ENCODE measurements around the gene OXSM. TPM values are rescaled to one million over a fixed set of nuclear protein-coding genes. Genes with fewer than 3 reads are reported as not detected.
A peak's percentile ranks its signal among the peaks of the same experiment; 100 is the strongest.

OXSM gene
- 20.2 and 23.2 TPM in 2 replicates for total RNA-seq (2014; rRNA removed; shearing (Covaris generic); ENCODE audit: low replicate concordance)

DNA sequence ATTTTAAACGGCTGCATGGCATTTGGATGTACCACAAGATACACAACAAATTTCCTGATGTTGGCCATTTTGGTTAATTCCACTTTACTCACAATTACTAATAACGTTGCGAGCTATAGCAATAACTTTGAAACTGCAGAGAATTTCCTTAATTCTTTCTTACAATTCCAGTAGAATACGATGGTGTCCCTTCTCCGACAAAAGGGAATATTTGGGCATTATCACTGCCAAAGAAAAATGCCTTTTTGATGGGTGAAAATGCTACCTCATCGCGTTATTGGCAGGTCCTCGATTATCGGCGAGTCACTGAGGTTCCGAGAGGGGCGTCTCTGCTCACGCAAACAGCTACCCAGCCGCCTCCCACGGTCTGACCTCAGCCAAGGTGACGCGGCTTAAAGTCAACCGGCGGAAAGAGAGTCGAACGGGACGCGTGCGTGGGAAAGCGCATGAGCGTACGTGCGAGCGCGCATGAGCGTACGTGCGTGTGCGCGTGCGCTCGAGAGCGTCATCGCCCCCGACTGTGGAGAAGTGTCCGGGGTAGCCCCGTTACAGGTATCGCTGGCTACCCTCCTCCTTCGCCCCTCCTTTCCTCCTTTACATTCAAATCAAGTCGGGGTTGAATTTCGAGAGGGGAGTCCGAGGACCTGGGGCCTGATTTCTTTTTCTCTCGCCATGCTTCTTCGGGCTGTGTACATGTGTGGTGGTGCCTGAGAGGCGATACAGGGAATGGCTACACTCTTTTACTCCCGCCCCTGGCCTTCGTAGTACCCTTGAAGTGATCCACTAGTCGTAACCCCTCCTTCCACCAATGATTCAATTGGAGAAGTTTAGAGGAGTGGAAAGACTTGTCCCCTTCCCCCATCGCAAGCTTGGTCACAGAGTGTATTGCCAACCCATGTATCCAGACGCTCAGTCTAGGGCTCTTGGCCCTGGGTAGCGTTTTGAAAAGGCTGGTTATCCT, at the start of gene OXSM:
Gene OXSM, plus strand, starts transcription at position 495 of the 961 bp plus-strand sequence. CDS start 931 bp downstream, outside the sequence.
- no peaks in the 10 kb centered on the region for H3K9me3 ChIP-seq
- H3K36me3 ChIP-seq = no peaks in the 10 kb centered on the region
- peak; percentile 87 for DNase-seq
- H3K27me3 ChIP-seq = no peaks in the 10 kb centered on the region
- H3K4me3 ChIP-seq = peak within 1 kb of the TSS; percentile 74

DNA sequence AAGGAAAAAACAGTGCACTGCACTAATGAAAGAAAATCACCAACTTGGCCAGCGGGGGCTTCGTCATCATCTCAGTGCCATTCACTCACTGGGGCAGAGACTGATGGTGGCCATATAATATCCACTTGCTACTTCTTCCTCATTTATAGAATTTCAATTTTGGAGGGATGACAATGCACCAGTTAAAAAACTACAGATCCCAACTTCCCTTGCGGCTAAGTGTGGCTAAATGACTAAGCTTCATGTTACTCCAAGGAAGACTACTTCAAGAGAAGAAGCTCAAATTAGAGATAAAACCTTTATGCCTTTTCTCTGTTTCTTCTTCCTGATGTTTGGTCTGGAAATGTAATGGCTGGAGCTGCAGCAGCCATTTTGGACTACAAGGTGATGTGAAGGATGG, 45.4 kb upstream of the OXSM start:
- no peak for DNase-seq
- Histone ChIP-seq H3K27me3 (no peaks in the 10 kb centered on the region), H3K4me3 (no peak overlapping the region), H3K36me3 (no peaks in the 10 kb centered on the region), H3K9me3 (no peaks in the 10 kb centered on the region)

DNA sequence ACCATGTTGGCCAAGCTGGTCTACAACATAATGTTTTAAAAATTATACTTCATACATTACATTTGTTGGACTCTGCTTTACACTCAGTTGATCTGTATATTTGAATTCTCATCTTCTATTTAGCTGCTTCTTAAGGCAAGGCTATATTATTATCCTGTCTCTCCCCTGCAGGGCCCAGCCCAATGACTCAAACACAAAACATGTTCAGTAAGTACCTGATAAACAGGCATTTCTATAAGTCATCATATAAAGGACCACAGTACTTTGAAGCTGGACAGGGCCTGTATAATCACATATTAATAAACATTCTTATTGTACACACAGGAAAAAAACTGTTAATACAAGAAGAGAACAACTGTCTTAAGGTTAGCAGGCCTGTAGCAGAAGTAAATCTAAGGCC, 42.9 kb upstream of the OXSM start:
- H3K36me3 ChIP-seq = peaks cover 3% of the 10 kb centered on the region; the same call in 1 of the 2 replicates
- H3K9me3 ChIP-seq = no peaks in the 10 kb centered on the region
- H3K27me3 ChIP-seq = no peaks in the 10 kb centered on the region
- H3K4me3 ChIP-seq = no peak overlapping the region
- no peak for DNase-seq

DNA sequence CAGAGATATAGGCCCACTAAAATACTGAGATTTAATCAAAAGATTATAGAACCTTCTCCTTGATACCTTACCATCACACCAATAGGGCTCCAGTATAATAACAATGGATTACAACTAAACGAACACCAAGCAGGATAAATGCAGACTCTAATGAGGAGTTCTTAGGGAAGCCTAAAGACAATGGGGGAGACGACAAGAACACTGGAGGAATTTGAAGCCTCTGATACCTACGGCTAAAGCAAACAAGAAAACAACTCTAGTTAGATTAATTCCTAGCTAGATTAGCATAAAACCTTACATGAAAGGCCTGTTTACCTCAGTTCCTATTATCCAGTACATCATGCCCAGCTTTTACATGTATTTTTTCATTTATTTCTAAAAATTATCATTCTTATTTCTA, 41.7 kb upstream of the OXSM start:
- H3K36me3 ChIP-seq = peaks cover 3% of the 10 kb centered on the region; the same call in 1 of the 2 replicates

DNA sequence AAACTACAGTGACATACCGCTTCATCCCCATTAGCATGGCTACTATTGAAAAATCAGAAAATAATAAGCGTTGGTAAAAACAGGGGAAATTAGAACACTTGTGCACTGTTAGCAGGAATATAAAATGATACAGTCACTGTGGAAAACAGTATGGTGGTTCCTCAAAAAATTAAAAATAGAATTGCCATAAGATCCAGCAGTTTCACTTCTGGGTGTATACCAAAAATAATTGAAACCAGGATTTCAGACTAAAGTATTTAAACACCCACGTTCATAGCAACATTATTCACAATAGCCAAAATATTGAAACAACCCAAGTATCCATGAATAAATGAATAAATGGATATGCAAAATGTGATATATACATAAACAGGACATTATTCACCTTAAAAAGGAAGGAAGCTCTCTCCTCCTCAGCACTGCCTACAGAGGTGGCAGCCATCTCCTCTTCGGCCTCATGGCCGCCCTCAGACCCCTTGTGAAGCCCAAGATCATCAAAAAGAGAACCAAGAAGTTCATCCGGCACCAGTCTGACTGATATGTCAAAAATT, 40.8 kb upstream of the OXSM start:
- Histone ChIP-seq H3K27me3 (no peaks in the 10 kb centered on the region), H3K36me3 (peaks cover 3% of the 10 kb centered on the region), H3K9me3 (no peaks in the 10 kb centered on the region), H3K4me3 (no peak overlapping the region)
- no peak for DNase-seq

More for the DNA sequence above, 41.7 kb upstream of the OXSM start:
- Histone ChIP-seq H3K4me3 (no peak overlapping the region), H3K9me3 (no peaks in the 10 kb centered on the region), H3K27me3 (no peaks in the 10 kb centered on the region)
- no peak for DNase-seq

DNA sequence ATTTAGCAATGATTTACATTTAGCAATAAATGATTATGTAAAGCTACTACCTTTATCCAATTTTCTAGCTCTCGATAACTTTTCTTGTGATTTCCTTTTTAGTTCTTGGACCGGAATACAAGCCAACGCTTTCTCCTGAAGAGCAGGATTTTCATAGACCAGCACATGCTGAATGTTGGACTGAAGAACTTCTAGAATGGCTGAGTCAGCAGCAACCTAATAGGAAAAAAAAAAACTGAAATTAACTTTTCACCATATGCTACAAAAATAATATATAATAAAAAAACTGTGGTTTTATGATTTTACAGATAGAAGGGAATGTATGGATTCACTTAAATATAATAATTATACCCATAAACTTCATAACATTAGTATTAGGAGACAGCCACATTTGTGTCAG, 38.8 kb upstream of the OXSM start:
- Histone ChIP-seq H3K9me3 (no peaks in the 10 kb centered on the region), H3K4me3 (no peak overlapping the region), H3K27me3 (no peaks in the 10 kb centered on the region), H3K36me3 (peaks cover 3% of the 10 kb centered on the region)
- DNase-seq = no peak

DNA sequence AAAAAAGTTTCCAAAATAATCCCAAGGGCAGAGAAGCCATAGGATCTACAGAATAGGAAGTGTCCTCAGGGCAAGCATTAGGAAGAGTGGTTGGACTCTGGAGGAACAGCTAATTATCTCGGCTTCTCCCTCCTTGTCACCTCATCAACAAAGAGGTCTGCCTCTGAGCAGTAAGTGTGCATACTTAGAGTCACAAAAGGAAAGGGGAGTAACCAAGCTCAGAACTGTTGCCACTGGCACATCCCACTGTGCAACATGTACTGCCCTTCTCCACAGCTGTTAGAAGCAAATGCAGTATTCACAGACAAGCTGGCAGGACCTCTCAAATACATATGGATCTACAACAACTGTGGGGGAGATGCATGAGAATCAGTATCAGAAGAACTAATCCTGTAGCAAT, 38.2 kb upstream of the OXSM start:
- DNase-seq = no peak
- Histone ChIP-seq H3K9me3 (no peaks in the 10 kb centered on the region), H3K4me3 (no peak overlapping the region), H3K36me3 (peaks cover 3% of the 10 kb centered on the region), H3K27me3 (no peaks in the 10 kb centered on the region)

DNA sequence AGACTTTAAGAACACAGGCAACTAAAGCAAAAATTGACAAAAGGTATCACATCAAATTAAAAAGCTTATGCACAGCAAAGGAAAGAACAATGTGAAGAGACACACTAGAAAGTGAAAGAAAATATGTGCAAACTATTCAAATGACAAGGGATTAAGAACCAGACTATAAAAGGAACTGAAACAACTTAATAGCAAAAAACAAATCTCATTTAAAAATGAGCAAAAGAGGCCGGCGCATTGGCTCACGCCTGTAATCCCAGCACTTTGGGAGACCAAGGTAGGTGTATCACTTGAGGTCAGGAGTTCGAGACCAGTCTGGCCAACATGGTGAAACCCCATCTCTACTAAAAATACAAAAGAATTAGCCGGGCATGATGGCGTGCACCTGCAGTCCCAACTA, 21.0 kb upstream of the OXSM start:
- H3K36me3 ChIP-seq = peaks cover 3% of the 10 kb centered on the region; the same call in 1 of the 2 replicates
- no peaks in the 10 kb centered on the region for H3K27me3 ChIP-seq
- no peaks in the 10 kb centered on the region for H3K9me3 ChIP-seq
- no peak for DNase-seq
- no peak overlapping the region for H3K4me3 ChIP-seq

DNA sequence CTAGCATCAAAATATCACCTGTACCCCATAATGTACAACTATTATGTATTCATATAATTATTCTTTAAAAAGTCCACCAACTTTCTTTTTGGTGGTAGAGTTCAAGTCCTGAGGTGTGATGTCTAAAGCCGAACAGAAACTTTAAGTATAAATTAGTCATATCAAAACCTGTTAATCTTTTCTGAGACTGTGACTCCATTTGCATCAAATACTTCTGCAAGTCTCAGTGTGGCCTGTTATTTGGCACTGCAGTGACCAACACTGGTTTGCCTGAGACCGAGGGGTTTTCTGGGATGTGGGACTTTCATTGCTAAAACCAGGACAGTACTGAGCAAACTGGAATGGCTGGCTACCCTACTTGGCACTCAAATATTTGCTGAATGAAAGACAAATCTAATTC, 14.0 kb upstream of the OXSM start:
- Histone ChIP-seq H3K9me3 (no peaks in the 10 kb centered on the region), H3K27me3 (no peaks in the 10 kb centered on the region), H3K36me3 (peaks cover 17% of the 10 kb centered on the region), H3K4me3 (no peak overlapping the region)
- no peak for DNase-seq

DNA sequence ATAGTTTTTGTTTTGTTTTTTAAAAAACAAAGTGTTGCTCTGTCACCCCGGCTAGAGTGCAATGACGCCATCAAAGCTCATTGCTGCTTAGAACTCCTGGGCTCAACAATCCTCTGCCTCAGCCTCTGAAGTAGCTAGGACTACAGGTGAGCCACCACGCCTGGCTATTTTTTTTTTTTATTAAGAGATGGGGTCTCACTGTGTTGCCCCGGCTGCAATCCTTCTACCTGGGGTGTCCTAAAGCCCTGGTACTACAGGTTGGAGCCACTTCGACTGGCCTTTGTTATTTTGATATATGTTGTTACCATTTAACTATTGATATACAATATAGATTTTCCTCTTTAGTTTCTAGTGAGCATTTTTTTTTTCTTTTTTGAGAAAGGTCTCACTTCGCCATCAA, 9.3 kb upstream of the OXSM start:
- H3K9me3 ChIP-seq = no peaks in the 10 kb centered on the region
- H3K27me3 ChIP-seq = no peaks in the 10 kb centered on the region
- H3K4me3 ChIP-seq = no peak overlapping the region
- peaks cover 6% of the 10 kb centered on the region for H3K36me3 ChIP-seq
- no peak for DNase-seq

DNA sequence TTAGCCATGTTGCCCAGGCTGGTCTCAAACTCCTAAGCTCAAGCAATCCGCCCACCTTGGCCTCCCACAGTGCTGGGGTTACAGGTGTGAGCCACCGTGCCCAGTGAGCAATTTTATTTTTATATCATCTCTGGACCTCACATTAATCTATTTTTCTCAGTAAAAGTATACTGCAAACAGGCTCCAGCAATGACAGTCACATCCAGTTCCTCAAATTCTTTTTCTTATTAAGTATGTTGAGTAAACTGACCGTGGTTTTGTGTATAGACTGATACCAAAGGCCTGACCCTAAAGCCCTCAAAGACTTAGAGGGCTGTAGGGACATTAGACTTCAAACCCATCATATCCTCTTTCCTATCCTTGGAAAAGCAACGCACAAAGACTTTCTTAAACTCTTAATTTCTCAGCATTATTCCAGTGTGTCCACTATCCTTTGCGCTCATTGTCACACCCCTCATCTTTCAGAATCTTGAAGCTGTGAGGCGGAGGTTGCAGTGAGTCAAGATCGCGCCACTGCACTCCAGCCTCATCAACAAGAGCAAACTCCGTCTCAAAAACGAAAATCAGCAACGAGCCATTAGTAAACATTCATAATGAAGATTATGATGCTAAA, 8.6 kb upstream of the OXSM start:
- H3K36me3 ChIP-seq = peaks cover 2% of the 10 kb centered on the region
- no peaks in the 10 kb centered on the region for H3K27me3 ChIP-seq
- H3K4me3 ChIP-seq = no peak overlapping the region
- no peaks in the 10 kb centered on the region for H3K9me3 ChIP-seq
- no peak for DNase-seq

DNA sequence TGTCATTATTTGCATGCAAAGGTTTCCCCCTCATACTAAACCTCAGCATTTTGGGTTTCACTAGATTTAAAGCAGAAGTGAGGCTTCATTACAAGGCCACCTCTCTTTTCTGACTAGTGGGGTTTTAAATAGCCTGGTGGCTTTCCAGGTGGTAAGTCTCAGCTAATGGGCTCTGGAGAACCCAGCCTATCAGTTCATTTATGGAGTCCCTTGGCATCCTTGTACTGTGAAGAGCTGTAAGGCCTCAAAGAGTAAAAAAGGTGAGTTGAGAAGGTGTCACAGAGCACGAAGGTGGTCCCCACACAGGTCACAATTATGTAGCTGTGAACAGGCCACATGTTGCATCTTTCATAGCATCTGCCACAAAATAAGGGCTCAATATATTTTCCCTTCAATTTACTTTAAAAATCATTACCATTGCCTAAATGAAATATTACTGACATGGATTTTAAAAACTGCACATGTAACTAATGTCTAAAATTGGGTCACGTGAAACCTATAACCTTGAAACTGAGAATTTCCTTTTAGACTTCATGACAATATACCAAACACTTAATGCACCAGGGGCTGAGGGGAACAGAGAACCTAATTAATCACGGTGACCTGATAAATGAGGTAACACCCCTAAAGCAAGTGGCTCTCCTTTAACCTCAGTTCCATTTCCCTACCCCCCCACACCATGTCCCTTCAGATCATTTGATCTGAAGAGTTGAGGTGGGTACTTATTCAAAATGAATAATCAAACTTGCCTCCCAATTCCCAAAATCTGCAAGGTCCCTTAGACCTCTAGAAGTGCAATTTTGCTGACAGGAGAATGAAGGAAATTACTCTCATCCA, 7.9 kb upstream of the OXSM start:
- no peaks in the 10 kb centered on the region for H3K9me3 ChIP-seq
- H3K4me3 ChIP-seq = peak overlapping the region; percentile 75
- H3K36me3 ChIP-seq = peaks cover under 1% of the 10 kb centered on the region
- no peaks in the 10 kb centered on the region for H3K27me3 ChIP-seq
- DNase-seq = no peak

DNA sequence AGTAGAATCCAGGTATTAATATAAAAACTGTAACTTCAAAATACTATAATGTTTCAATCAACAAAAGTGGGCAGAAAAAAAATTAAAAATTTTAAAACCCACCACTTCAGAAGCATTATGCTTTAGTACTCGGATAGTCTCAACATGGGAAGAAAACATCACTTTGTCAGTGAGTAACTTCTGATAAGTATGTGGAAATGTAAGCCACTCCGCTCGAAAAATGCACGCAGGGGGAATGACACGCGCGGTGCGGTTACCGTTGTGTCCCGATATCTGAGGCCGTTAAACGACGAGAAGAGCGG, 7.3 kb upstream of the OXSM start:
- H3K9me3 ChIP-seq = no peaks in the 10 kb centered on the region
- H3K36me3 ChIP-seq = no peaks in the 10 kb centered on the region; the same call in none of the 2 replicates
- no peak for DNase-seq
- no peaks in the 10 kb centered on the region for H3K27me3 ChIP-seq
- H3K4me3 ChIP-seq = peak overlapping the region; percentile 75

DNA sequence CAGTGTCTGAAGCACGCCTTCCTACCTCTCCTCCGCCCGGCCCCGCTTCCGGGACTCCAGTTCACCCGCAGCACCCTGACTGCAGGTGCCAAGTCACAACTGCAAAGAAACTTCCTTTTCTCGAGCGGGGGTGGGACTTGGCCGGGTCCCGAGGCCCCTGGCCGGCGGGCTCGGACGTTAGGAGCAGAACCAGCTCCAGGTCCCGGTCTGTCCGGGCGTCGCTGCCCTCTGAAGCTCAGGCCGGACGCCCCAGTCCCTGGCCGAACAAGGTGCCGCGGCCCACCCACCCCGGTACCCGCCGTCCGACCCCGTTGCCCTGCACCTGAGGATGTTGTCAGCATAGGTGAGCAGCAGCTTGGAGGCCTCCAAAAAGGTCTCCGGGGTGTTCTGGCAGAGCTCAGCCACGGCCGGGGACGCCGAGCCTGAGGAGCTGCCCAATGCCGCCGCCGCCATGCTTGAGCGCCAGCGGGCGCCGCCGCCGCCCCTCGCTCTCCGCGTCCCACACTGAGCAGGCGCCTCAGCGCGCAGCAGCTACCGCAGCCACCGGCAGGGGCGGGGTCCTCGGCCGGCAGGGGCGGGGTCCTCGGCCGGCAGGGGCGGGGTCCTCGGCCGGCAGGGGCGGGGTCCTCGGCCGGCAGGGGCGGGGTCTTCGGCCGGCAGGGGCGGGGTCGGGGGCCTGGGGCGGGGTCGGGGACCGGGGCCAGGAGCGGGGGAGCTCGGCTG, 6.8 kb upstream of the OXSM start, which contains the start of gene NGLY1:
Gene NGLY1, minus strand, starts transcription at position 506 of the 723 bp plus-strand sequence. Its CDS starts 53 bp downstream, at position 453.
- Histone ChIP-seq H3K4me3 (peak within 1 kb of the TSS; percentile 75), H3K27me3 (no peaks in the 10 kb centered on the region), H3K36me3 (no peaks in the 10 kb centered on the region; the same call in none of the 2 replicates), H3K9me3 (no peaks in the 10 kb centered on the region)
- DNase-seq = peak; percentile 78

DNA sequence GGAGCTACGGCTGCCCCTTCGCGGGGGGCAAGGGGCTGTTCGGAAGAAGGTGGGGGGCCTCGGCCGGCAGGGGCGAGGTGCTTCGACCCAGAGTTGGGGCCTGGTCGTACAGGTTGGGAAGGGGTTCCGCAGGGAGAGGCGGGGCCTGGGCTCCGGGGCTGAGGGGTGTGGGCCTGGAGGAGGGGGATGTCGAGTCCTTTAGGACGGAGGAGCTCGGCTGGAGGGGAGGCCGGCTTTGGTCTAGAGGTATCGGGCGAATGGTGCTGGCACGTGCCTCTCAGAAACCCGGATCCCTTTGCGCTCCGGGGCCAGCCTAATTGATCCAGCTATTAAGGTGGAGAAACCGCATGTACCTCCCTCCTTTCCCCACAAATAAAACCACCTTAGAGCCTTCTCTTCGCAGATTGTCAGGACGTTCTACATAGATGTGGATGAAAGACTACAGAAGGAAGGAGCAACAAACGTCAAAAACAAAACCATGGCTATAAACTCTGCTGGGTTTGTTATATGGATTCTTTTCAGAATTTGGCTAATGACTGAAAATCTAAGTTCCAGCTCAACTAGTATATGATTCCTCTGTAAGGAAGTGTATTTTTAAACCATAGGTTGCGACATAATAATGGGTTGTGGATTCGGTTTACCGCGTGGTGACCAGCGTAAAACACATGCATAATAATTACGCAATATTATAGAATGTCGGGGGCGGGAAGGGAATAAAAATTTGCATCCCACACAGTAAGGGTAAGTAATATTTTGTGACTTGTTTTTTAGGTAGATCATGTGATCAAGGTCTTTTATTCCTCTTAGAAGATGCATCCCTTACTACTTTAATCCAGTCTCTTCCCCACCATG, 6.0 kb upstream of the OXSM start:
- Histone ChIP-seq H3K9me3 (no peaks in the 10 kb centered on the region), H3K36me3 (no peaks in the 10 kb centered on the region), H3K27me3 (no peaks in the 10 kb centered on the region), H3K4me3 (peak overlapping the region; percentile 75)
- peak; percentile 52 for DNase-seq
